Measurements from ENCODE around the gene LRRC14B. TPM values are rescaled to one million over a fixed set of nuclear protein-coding genes. Genes with fewer than 3 reads are reported as not detected.

Gene LRRC14B
- total and polyA plus RNA-seq, 2 of the 13 experiments (the other 11 are each of a cell fraction or from before 2014, with no cell fraction given), result not detected

- Histone ChIP-seq H3K9me3 (ENCODE audit: low read length) (no peaks in the 10 kb centered on the region), H3K79me2 (ENCODE audit: insufficient read depth, low read length) (no peaks in the 10 kb centered on the region), H3K4me1 (ENCODE audit: insufficient read depth, low read length) (peaks cover 7% of the 10 kb centered on the region; the same call in 1 of the 2 replicates), H3K9ac (ENCODE audit: insufficient read depth, low read depth, low read length) (no peak overlapping the region), H3K4me3 (replicated peaks in 1 of 3; ENCODE audit: insufficient read depth in 1 of 3, low read depth in 2 of 3, low read length in 3 of 3) (no peak overlapping the region), H3K27ac (ENCODE audit: extremely low read length, insufficient read depth, low read length) (no peak overlapping the region), H2AFZ (ENCODE audit: low read length) (no peak overlapping the region), H3K27me3 (ENCODE audit: control insufficient read depth in 1 of 2, insufficient read depth in 2 of 2, low read length in 2 of 2) (no peaks in the 10 kb centered on the region), H4K20me1 (ENCODE audit: insufficient read depth, low read length) (no peaks in the 10 kb centered on the region), H3K4me2 (ENCODE audit: low read depth, low read length) (no peak overlapping the region), H3K36me3 (replicated peaks in 1 of 2; ENCODE audit: control insufficient read depth in 1 of 2, insufficient read depth in 2 of 2, low read length in 2 of 2) (0 out of 5 replicates have a peak, but pooled peaks cover 0 to 3% of the 10 kb centered on the region in 2 experiments)
- BruUV-seq (replicated peaks), result no TSS peak
- WGBS (ENCODE audit: low lambda C conversion rate), result 81% methylated on average over 20 of the region's 36 CpGs
- ATAC-seq, result no peak
- no peak for FAIRE-seq
- in situ Hi-C loops (cut with HindIII; ENCODE audit: extremely low pct_ligation_motif_present, low pct_unique_long_range_greater_than_20kb) (no loop called here), intact Hi-C loops (cut with micrococcal nuclease; ENCODE audit: unreplicated experiment) (no loop called here)
- no peak for DNase-seq (ENCODE audit: low spot score)
- POLR2A ChIA-PET, result no interaction called here
- CTCF ChIA-PET (ENCODE audit: low intra/inter-chr PET ratio, low total read pairs), result no interaction called here
- no peak for TF ChIP-seq FOXK2 (IDR thresholded peaks at IDR 0.05)
- no peak for TF ChIP-seq NR2F2 (IDR thresholded peaks at IDR 0.05; ENCODE audit: borderline replicate concordance, low read depth)
- TF ChIP-seq ZNF563 (CRISPR knock-in tag; IDR thresholded peaks at IDR 0.05), result no peak
- no peak for TF ChIP-seq ZNF430 (CRISPR knock-in tag; IDR thresholded peaks at IDR 0.05)
These were observed 3.4 kb downstream of the LRRC14B start for GRCh38 chr5:194603-195209.

GRCh38 chr5:195401-196160, 4.3 kb downstream of the LRRC14B start:
- WGBS (ENCODE audit: low lambda C conversion rate), result 67% methylated on average over 20 of the region's 33 CpGs
- Histone ChIP-seq H3K4me1 (ENCODE audit: insufficient read depth, low read length) (no peaks in the 10 kb centered on the region), H4K20me1 (ENCODE audit: insufficient read depth, low read length) (no peaks in the 10 kb centered on the region), H3K4me3 (replicated peaks in 1 of 3; ENCODE audit: insufficient read depth in 1 of 3, low read depth in 2 of 3, low read length in 3 of 3) (no peak overlapping the region), H2AFZ (ENCODE audit: low read length) (no peak overlapping the region), H3K27me3 (ENCODE audit: control insufficient read depth in 1 of 2, insufficient read depth in 2 of 2, low read length in 2 of 2) (no peaks in the 10 kb centered on the region), H3K4me2 (ENCODE audit: low read depth, low read length) (no peak overlapping the region), H3K36me3 (replicated peaks in 1 of 2; ENCODE audit: control insufficient read depth in 1 of 2, insufficient read depth in 2 of 2, low read length in 2 of 2) (0 out of 5 replicates have a peak, but pooled peaks cover 0 to 3% of the 10 kb centered on the region in 2 experiments), H3K9ac (ENCODE audit: insufficient read depth, low read depth, low read length) (no peak overlapping the region), H3K9me3 (ENCODE audit: low read length) (no peaks in the 10 kb centered on the region), H3K27ac (ENCODE audit: extremely low read length, insufficient read depth, low read length) (no peak overlapping the region), H3K79me2 (ENCODE audit: insufficient read depth, low read length) (no peaks in the 10 kb centered on the region)
- no TSS peak for BruUV-seq (replicated peaks)
- in situ Hi-C loops (cut with HindIII; ENCODE audit: extremely low pct_ligation_motif_present, low pct_unique_long_range_greater_than_20kb), result no loop called here
- intact Hi-C loops (cut with micrococcal nuclease; ENCODE audit: unreplicated experiment), result no loop called here
- ChIA-PET CTCF (ENCODE audit: low intra/inter-chr PET ratio, low total read pairs) (no interaction called here), POLR2A (no interaction called here)
- FAIRE-seq (no peak), DNase-seq (ENCODE audit: low spot score) (no peak), ATAC-seq (peak; percentile 44; the same call in 2 of the 3 replicates)
- TF ChIP-seq JDP2 (CRISPR knock-in tag; IDR thresholded peaks at IDR 0.05; ENCODE audit: borderline replicate concordance) (no peak), SOX6 (IDR thresholded peaks at IDR 0.05) (no peak), SOX6 (CRISPR knock-in tag; IDR thresholded peaks at IDR 0.05) (no peak), ZNF7 (CRISPR knock-in tag; IDR thresholded peaks at IDR 0.05) (no peak), ZFP82 (CRISPR knock-in tag; IDR thresholded peaks at IDR 0.05; ENCODE audit: borderline replicate concordance) (no peak), HHEX (CRISPR knock-in tag; IDR thresholded peaks at IDR 0.05) (no peak), MAF1 (CRISPR knock-in tag; IDR thresholded peaks at IDR 0.05; ENCODE audit: borderline replicate concordance) (no peak), AGO1 (IDR thresholded peaks at IDR 0.05; ENCODE audit: low read depth, low read length, poor library complexity, severe bottlenecking) (no peak), POLR2G (IDR thresholded peaks at IDR 0.05; ENCODE audit: low read depth, low read length) (no peak), MYNN (CRISPR knock-in tag; IDR thresholded peaks at IDR 0.05; ENCODE audit: low read depth) (no peak), ZNF724P (CRISPR knock-in tag; IDR thresholded peaks at IDR 0.05; ENCODE audit: borderline replicate concordance) (no peak), E2F1 (CRISPR knock-in tag; IDR thresholded peaks at IDR 0.05) (no peak)
- TF ChIP-seq, protein P1, sequence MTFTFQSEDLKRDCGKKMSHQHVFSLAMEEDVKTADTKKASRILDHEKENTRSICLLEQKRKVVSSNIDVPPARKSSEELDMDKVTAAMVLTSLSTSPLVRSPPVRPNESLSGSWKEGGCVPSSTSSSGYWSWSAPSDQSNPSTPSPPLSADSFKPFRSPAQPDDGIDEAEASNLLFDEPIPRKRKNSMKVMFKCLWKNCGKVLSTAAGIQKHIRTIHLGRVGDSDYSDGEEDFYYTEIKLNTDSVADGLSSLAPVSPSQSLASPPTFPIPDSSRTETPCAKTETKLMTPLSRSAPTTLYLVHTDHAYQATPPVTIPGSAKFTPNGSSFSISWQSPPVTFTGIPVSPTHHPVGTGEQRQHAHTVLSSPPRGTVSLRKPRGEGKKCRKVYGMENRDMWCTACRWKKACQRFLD (CRISPR knock-in tag; IDR thresholded peaks at IDR 0.05; ENCODE audit: borderline replicate concordance), result no peak
